GM10248 (cell line): ENCODE measurements around the gene HAL.

Experiments
- CTCF ChIA-PET: fragments of 300-600 bp; sonication (Branson Sonifier 250); formaldehyde crosslinking; extraction: SDS; loops from one replicate; lab custom pipeline; 2021; ENCODE audit warnings: antibody characterized with exemption; lab: Yijun Ruan, JAX
- POLR2A ChIA-PET: fragments of 350-650 bp; sonication (Branson Sonifier 250); formaldehyde crosslinking; extraction: SDS; loops from one replicate; lab custom pipeline; 2020; ENCODE audit warnings: antibody characterized with exemption; lab: Yijun Ruan, JAX
- DNase-seq: peaks from one replicate; pipeline ENCODE4 v3.0.0; 2012; ENCODE audit errors: extremely low spot score
- TF ChIP-seq, protein P1 (sequence below): IDR thresholded peaks from 2 replicates; pipeline ENCODE4 v1.5.1; 2012; ENCODE audit warnings: mild to moderate bottlenecking, low read depth; ENCODE audit errors: extremely low read depth, missing control alignments, control extremely low read depth

The HAL gene, protein sequence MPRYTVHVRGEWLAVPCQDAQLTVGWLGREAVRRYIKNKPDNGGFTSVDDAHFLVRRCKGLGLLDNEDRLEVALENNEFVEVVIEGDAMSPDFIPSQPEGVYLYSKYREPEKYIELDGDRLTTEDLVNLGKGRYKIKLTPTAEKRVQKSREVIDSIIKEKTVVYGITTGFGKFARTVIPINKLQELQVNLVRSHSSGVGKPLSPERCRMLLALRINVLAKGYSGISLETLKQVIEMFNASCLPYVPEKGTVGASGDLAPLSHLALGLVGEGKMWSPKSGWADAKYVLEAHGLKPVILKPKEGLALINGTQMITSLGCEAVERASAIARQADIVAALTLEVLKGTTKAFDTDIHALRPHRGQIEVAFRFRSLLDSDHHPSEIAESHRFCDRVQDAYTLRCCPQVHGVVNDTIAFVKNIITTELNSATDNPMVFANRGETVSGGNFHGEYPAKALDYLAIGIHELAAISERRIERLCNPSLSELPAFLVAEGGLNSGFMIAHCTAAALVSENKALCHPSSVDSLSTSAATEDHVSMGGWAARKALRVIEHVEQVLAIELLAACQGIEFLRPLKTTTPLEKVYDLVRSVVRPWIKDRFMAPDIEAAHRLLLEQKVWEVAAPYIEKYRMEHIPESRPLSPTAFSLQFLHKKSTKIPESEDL

DNA sequence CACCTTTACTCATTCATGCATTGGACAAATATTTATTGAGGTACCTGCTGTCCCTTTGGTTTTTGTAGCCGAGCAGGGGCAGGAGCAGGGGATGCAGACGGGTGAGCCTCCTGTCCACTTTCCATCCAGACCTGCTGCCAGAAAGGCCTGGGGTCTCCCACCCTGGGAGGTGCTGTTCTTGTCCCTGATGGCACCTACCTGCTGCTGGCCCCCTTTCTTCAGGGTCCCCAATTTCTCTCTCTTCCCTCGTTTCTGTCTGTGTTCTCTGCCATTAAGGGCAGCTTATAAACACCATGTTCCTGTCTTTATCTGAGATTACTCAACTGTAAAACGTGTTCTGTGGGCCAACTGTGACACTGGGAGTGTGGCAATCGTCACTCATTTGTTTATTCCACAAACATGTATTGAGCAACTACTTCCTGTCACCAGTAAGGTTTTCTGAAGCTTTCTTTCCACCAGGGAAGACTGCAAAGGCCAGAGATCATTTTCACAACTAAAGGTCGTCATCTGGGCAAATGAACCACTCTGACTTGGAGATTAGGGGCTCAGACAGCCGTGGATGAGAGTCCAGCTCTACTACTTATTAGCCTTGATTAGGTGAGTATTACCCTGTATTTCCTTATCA is at the start of gene HAL:
HAL (minus strand) TSS at position 311 of the 625 bp plus-strand sequence. CDS start 434 bp downstream, outside the sequence.
- POLR2A ChIA-PET, result no interaction called here
- TF ChIP-seq, protein P1, sequence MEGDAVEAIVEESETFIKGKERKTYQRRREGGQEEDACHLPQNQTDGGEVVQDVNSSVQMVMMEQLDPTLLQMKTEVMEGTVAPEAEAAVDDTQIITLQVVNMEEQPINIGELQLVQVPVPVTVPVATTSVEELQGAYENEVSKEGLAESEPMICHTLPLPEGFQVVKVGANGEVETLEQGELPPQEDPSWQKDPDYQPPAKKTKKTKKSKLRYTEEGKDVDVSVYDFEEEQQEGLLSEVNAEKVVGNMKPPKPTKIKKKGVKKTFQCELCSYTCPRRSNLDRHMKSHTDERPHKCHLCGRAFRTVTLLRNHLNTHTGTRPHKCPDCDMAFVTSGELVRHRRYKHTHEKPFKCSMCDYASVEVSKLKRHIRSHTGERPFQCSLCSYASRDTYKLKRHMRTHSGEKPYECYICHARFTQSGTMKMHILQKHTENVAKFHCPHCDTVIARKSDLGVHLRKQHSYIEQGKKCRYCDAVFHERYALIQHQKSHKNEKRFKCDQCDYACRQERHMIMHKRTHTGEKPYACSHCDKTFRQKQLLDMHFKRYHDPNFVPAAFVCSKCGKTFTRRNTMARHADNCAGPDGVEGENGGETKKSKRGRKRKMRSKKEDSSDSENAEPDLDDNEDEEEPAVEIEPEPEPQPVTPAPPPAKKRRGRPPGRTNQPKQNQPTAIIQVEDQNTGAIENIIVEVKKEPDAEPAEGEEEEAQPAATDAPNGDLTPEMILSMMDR, result no peak
- CTCF ChIA-PET, result interaction anchor here (0.7 to 1.0 kb wide), 2 partner anchors 10 to 18 kb away, joined by 3 read pairs; no protein-coding TSS in a partner anchor
- no peak for DNase-seq

DNA sequence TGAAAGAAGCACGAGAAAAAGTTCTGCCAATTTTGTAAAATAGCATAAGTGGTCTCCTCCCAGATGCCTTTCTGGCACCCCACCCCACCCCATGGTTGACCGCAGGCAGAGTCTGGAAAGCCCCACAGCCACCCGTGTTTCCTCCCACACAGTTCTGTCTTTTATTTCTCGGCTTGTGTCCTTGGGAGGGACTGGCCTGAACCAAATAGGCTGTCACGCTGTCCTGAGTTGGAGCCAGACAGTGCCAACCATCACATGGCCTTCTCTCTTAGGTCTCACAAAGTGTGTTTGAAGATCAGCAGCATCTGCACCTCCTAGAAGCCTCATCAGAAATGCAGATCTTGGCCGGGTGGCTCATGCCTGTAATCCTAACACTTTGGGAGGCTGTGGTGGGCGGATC is 49.4 kb upstream of the HAL start:
- ChIA-PET CTCF (no interaction called here), POLR2A (no interaction called here)
- TF ChIP-seq, protein P1, result no peak
- DNase-seq, result no peak

DNA sequence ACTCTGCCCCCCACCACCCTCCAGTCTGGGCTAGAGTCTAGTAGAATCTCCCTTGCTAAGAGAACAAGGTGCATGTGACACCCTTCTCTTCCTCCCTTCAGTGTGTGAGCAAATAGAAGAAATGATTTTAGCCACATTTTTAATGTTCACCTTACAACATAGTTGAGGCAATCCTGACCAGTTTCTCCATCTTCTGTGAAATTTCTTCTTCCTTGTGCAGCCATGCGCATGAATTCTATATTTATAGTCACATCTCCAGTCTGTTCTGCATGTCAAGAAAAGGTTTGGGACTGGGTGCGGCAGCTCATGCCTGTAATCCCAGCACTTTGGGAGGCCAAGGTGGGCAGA is 48.8 kb upstream of the HAL start:
- ChIA-PET POLR2A (no interaction called here), CTCF (no interaction called here)
- DNase-seq, result no peak
- TF ChIP-seq, protein P1, result no peak

DNA sequence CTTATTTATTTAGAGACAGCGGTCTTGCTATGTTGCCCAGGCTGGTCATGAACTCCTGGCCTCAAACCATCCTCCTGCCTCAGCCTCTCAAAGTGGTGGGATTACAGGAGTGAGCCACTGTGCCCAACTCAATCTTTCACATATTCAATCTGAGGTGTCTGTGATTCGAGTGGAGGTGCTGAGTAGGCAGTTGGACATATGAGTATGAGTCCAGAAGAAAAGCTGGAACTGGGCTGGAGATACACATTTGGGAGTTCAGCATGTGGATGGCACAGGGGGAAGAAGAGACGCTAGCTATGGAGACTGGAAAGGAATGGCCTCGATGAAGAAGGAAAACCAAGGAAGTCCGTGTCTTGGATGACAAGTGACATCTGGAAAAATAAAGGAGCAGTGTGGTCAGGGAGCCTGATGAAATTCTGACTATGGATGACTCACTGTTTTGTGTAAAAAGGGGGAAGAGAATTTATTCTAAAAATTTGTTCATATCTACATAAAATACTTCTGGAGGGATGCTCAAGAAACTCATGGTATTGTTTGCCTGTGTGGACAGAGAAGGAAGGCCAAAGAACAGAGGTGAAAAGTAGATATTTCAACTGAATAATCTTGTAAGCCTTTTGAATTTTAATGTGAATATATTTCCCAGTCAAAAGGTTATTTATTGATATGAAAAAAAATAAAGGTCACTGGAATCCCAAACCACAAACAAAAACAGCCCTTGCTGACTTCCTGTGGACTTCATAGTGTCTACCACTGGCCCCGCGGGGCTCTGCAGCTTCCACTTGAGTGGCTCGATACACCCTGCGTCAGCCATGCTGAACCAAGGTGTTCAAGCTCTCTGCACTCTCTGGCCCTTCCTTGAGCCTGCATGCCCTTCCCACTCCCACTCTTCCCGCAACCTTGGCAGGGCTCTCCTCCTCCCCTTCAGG is 48.1 kb upstream of the HAL start:
- ChIA-PET CTCF (no interaction called here), POLR2A (no interaction called here)
- DNase-seq, result no peak
- TF ChIP-seq, protein P1, result no peak

DNA sequence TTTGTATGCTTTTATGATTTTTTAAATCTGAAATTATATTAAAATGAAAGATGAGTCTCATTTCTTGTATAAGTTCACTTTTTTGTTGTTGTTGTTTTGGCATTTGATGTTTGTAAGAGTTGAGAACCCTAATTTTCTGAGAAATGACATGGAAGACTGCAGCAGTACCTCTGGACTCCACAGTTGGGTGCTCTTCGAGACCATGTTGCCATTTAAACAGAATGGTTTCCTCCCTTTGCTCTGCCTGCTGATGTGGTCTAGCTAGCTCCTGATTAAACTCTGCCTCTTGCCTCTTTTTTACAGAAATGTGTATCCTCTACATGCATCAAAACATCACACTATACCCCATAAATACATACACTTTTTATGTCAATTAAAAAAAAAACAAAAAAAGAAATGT is 45.0 kb upstream of the HAL start:
- TF ChIP-seq, protein P1, result no peak
- DNase-seq, result no peak
- ChIA-PET POLR2A (no interaction called here), CTCF (interaction anchor here (0.6 to 1.0 kb wide), 2 partner anchors 17 to 946 kb away, joined by 3 to 6 read pairs; no protein-coding TSS in a partner anchor)
